NCI-H226 (cell line): Measurements from ENCODE around the gene ACAA2.

Experiments used
- DNase-seq: peaks from one replicate; pipeline ENCODE4 v3.0.0-alpha.2; 2015

ACAA2 gene

DNA sequence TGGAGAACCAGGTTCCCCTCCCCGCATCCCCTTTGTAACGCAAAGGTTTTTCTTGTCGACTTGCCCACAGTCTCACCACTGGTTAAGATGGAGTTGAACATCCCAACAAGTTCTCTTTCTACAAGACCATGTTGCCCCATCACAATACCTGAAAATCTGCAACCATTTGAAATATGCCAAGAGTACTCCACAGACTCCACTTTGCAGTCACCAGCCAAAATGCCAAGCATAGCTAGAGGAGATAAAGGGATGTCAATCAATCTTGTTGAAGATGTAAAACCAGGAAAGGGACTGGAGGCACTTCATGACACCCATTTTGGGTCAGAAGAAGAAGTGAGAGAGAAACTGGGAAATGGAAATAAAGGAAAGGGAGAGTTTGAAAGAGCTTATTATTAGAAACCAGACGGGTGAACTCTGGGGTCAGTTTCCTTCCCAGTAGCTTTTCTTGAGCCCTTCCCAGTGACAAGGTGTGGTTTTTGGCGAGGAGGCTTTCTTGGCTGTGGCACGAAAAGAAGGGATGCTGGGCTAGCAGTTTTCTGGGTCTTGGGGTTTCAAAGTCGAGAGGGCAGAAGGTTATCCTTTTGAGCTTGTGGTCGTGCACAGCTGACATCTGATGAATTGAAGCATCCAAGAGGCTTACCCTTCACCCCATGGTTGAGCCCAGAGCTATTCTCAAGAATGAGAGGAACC lies 79.3 kb downstream of the ACAA2 start:
- DNase-seq = no peak

DNA sequence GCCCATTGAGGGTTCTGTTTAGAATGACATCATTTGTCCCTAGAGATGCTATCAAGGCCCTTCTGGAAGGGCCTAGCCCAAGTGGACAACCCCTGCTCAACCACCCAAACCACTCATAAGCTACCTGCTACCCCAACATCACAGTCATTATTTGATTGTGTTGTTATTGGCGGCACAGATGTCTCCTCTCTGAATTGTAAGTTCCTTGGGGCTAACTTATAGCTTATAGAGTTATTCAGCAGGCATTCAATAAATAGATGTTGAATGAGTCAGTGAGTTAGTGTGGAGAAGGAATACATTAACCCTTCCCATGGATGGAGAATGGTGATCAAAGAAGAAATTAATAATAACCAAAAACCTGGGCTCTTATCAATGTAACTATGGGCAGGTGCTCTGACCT lies 80.0 kb downstream of the ACAA2 start:
- DNase-seq = no peak
